ENCODE measurements around the gene PTRHD1.
"Not testable (repeated sequence)": the region's sequence is repeated elsewhere in the genome, so short reads cannot be mapped to it uniquely, and the experiment has no call there.

The PTRHD1 gene

GRCh38 chr2:24792874-24793760 lies at the start of gene PTRHD1, which contains the start of gene CENPO:
TSS of gene PTRHD1 (minus strand) at chr2:24793391. CDS start at chr2:24793377, 14 bp downstream.
TSS of gene CENPO (plus strand) at chr2:24793425. CDS start at chr2:24793920, 495 bp downstream.
- peak; percentile 84 to 91 for DNase-seq (ENCODE audit: extremely low read depth in 1 of 2, low read depth in 1 of 2)

- no peak for DNase-seq (ENCODE audit: extremely low read depth in 1 of 2, low read depth in 1 of 2)
Measured at GRCh38 chr2:24842081-24843050, 49.2 kb upstream of the PTRHD1 start.

GRCh38 chr2:24840962-24841945 lies 48.1 kb upstream of the PTRHD1 start:
- DNase-seq (ENCODE audit: extremely low read depth in 1 of 2, low read depth in 1 of 2), result no peak

- no peak for DNase-seq (ENCODE audit: extremely low read depth in 1 of 2, low read depth in 1 of 2)
Measured at GRCh38 chr2:24840164-24840869, 47.1 kb upstream of the PTRHD1 start.

DNA sequence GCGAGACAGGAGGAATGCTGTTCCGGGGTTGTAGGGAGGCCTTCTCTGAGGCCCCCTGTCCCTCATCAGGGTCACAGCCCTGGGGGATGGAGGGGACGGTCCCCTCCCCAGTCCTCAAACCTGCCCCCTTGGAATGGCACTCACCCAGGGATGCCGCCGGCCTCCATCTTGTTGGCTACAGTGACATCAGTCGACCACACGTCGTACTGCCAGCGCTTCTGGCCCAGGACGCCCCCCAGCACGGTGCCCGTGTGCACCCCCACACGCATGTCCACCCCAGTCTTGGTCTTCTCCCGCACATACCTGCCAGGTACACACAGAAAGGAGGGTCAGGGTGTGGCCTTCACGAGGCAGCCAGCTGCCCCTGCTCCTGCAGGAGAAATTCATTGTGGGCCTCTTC lies 46.5 kb upstream of the PTRHD1 start:
- no peak for DNase-seq (ENCODE audit: extremely low read depth in 1 of 2, low read depth in 1 of 2)

DNA sequence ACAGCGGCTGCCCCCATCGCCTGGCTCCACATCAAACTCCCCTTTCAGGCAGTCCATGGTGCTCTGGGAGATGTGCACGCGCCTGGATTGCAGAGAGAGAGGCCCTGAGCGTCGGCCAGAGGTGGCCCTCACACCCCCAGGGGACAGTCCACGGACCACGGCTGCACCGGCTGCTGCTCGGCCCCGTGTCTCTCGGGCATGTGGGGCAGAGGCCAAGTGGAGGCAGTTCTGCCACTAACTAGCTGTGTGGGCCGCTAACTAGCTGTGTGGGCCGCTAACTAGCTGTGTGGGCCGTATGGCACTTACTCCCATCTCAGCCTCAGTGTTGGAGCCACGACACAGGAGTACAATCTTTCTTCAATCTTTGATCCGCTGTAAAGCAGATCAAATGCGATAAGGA lies 45.4 kb upstream of the PTRHD1 start:
- DNase-seq (ENCODE audit: extremely low read depth in 1 of 2, low read depth in 1 of 2), result no peak

- DNase-seq (ENCODE audit: extremely low read depth in 1 of 2, low read depth in 1 of 2), result no peak
Measured at GRCh38 chr2:24837996-24838513, 44.9 kb upstream of the PTRHD1 start.

DNA sequence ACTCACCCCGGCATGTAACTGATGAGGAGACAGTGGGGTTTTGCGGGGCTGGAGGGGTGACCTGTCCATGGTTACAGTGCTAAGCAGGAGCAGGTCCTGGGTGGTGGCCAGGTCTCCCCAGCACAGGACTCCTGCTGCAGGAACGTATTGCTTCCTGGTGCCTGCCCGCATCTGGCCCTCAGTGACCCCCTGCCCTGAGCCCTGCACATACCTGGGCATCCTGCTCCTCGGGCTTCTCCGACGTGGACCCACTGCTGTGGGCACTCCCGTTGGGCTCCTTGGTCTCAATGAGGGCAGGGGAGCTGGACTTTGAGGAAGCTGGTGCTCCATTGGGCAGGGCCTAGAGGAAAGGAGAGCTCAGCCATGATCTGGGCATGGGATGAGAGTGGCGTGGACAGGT lies 43.5 kb upstream of the PTRHD1 start:
- DNase-seq (ENCODE audit: extremely low read depth in 1 of 2, low read depth in 1 of 2), result no peak

DNA sequence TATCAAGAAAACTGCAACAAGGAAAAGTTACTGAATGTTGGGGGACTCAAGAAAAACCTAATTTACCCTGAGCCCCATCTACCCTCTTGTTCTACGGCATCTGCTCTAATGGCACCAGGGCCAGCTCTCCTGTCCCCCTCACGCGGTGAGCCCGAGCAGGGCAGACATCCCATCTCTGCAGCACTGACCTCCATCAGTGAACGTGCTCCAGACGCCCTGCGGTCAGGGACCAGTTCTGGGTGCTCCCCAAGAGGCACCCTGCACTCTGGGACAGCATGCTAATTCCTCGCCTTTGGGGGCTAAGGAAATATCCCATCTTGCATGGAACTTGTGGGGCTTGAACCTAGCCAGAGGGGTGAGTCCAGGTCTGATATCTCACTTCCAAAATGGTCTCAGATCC lies 43.0 kb upstream of the PTRHD1 start:
- no peak for DNase-seq (ENCODE audit: extremely low read depth in 1 of 2, low read depth in 1 of 2)

GRCh38 chr2:24835411-24835810 lies 42.2 kb upstream of the PTRHD1 start:
- DNase-seq (ENCODE audit: extremely low read depth in 1 of 2, low read depth in 1 of 2), result not testable (repeated sequence)

GRCh38 chr2:24834733-24835395 lies 41.7 kb upstream of the PTRHD1 start:
- DNase-seq (ENCODE audit: extremely low read depth in 1 of 2, low read depth in 1 of 2), result no peak

DNA sequence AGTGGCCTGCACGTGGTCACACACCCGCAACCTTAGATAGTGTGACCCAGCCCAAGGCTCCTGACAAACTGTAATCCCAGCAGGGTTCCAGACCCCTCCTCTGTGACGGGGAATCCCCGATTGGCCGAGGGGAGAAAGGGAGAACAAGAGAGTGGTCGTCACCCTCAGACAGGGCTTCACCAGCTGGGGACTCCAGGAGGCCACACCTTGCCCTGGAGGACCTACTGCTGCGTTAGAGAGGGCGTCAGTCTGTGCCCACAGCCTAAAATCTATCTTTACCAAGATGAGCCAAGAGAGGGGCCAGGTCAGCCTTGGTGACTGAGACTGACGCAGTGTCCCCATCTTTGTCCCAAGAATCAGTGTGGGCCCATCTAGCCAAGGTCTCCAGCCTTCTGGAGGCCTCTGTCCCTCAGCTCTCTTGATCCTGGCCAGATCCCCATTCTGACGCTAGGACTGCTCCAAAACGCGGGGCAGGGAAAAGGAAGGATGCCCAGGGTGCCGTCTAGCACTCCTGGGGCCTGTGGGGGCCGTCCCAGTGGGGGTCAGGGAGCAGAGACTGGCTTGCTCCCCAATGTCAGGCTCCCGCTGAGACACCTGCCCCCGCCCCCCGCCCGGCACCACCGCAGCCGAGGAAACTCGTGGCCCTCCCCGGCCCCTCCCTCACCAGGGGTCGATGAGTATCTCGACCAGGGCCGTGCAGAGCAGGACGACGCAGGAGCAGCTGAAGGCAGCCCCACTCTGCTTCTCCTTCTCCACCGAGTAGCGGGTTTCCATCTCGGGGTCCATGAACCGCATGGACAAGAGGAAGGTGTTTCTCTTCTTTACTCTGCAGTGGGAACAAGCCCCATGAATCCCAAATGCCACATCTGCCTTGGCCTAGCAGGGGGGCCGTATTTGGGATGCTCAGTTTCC lies 40.9 kb upstream of the PTRHD1 start:
- no peak for DNase-seq (ENCODE audit: extremely low read depth in 1 of 2, low read depth in 1 of 2)

- no peak for DNase-seq (ENCODE audit: extremely low read depth in 1 of 2, low read depth in 1 of 2)
Measured at GRCh38 chr2:24832931-24833701, 39.9 kb upstream of the PTRHD1 start.

DNA sequence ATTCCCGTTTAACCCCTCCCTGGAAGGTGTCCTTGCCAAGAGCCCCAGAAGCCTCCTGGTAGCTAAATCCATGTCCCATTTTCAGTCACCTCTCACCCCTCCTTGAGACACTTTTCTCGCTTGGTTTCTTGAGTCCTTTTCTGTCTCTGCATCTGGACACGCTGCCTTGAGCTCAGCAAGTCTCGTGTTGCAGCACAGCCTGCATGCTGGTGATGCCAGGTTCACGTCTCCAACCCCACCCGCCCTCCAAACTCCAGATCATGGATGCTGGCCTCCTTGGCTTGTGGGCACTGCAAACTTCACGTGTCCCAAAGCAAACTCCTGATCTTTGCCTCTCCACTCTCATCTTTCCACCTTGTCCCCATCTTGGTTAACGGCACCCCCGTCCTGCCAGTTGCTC lies 39.3 kb upstream of the PTRHD1 start:
- no peak for DNase-seq (ENCODE audit: extremely low read depth in 1 of 2, low read depth in 1 of 2)

- no peak for DNase-seq (ENCODE audit: extremely low read depth in 1 of 2, low read depth in 1 of 2)
Measured at GRCh38 chr2:24832073-24832461, 38.9 kb upstream of the PTRHD1 start.

DNA sequence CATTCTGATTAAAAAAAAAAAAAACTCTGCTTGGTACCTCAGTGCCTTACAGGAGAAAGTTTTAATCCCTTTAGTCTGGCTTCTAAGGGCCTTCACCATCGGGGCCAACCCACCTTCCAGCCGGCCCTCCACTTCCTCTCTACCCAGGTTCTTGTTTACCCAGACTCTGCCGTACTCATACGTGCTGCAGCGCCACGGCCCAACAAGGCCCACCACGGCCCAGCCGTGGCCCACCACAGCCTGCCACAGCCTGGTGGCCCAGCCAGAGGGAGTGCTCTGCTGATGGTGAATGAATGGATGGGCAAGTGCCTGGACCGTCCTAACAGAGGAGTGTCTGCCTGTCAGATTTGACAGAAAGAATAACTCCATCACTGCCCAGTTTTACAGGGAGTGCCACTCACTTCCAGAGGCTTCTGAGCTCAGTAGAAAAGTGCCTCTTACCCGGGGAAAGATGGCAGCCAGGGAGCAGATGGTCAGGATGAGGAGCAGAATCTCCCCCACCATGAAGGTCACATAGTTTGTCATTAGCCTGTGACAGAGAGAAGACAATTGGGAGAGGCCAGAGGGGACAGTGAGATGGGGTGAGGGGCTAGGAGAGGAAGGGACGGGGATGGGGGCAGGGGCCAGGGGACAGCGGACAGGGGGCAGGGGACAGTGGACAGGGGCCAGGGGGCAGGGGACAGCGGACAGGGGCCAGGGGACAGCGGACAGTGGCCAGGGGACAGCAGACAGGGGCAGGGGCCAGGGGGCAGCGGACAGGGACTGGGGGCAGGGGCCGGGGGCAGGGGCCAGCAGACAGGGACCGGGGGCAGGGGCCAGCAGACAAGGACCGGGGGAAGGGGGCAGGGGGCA lies 38.3 kb upstream of the PTRHD1 start:
- DNase-seq (ENCODE audit: extremely low read depth in 1 of 2, low read depth in 1 of 2), result no peak

Data from activated CD8-positive, alpha-beta memory T cell treated with anti-CD3 and anti-CD28 coated beads for 1 hour (primary cell).